HG03558 (cell line): ENCODE measurements around the gene EGLN1.

Source experiments
- ATAC-seq: cut with Tn5 transposase; IDR thresholded peaks from one replicate; pipeline ENCODE4 v1.9.1; 2021; ENCODE audit warnings: moderate number of reproducible peaks; ENCODE audit not compliant: unreplicated experiment; ENCODE audit errors: extremely low read depth

EGLN1 gene

GRCh38 chr1:231335663-231336602, 86.2 kb downstream of the EGLN1 start:
- no peak for ATAC-seq

DNA sequence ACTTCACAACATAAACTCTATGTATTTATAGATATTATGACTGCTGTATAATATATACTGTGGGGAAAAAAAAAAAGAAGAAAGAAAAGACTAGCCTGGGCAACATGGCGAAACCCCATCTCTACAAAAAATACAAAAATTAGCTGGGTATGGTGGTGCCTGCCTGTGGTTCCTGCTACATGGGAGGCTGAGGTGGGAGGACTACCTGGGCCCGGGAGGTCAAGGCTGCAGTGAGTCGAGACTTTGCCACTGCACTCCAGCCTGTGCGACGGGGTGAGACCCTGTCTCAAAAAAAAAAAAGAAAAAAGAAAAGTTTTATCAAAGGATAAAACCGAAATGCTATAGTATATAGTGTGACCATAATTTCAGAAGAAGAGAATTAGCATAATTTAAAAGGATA, 87.1 kb downstream of the EGLN1 start:
- ATAC-seq, result no peak

DNA sequence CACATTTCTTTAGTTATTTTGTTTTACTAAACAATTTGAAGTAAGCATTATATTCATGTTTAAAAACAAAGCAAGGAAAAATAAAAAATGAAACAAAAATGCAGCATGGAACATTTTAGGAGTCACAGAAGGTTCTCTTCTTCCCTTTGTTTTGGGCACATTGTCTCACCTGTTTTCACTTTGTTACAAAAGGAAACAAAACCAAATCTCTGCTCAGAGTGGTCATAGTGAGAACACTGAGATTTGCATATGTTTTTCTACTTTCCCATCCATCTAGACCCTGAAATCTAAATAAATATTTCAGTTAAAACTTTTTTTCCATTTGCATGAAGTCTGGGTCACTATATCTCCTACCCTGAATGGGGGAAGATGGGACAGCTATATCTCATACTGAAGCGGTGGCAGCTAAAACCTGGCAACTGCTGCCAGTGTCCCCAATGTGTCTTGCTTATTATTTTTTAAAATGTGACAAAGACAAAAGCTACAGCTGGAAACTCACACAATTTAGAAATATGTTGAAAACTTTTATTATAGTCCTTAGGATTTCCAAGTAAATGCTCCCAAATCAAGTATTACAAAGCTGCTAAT, 87.9 kb downstream of the EGLN1 start:
- ATAC-seq, result no peak

- no peak for ATAC-seq
Measured at GRCh38 chr1:231332761-231333160, 89.3 kb downstream of the EGLN1 start.

- ATAC-seq, result no peak
Measured at GRCh38 chr1:231329483-231329882, 92.6 kb downstream of the EGLN1 start.

GRCh38 chr1:231327617-231328016, 94.5 kb downstream of the EGLN1 start:
- ATAC-seq, result no peak

GRCh38 chr1:231326248-231326647, 95.8 kb downstream of the EGLN1 start:
- ATAC-seq, result no peak

- ATAC-seq, result no peak
Measured at GRCh38 chr1:231324660-231325059, 97.4 kb downstream of the EGLN1 start.

DNA sequence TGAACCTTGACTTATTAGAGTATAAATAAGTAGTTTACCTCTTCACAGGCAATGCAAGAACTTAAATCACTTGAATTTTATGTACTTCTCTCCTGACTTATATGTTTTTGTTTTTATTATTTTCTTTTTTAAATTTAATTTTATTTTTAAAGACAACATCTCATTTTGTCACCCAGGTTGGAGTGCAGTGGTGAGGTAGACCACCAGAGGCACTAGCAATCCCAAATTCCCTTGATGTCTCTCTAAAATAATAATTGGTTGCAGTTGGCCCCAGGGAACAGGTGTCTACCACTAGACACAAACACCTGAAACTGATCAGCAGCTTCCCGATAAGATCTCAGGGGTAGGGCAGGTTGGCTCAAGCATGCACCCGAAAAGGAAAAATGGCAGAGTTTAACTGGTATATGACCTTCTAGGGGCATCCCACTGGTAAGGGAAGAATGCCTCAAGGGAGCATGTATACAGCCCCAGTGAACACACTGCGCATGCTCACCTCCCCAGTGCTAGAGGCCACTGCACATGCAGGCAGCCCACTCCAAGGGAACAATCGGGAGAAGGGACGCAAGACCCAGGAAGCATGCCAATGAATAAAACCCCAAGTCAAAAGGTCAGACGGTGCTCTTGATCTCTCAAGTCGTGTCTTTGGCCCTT, 99.1 kb downstream of the EGLN1 start:
- ATAC-seq, result no peak

DNA sequence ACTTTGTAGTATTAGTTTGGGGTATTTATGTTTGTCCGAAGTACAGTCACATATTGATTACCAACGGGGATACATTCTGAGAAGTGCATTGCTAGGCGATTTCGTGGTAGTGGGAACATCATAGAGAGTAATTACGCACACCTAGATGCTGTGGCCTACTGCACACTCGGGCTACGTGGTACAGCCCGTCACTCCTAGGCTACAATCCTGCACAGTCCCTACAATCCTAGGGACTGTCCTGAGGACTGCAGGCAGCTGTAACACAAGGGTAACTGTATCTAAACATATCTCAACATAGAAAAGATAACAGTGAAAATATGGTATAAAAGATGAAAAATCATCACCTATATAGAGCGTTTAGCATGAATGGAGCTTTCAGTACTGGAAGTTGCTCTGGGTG, 103.0 kb downstream of the EGLN1 start:
- no peak for ATAC-seq

GRCh38 chr1:231318568-231318967, 103.5 kb downstream of the EGLN1 start:
- no peak for ATAC-seq

DNA sequence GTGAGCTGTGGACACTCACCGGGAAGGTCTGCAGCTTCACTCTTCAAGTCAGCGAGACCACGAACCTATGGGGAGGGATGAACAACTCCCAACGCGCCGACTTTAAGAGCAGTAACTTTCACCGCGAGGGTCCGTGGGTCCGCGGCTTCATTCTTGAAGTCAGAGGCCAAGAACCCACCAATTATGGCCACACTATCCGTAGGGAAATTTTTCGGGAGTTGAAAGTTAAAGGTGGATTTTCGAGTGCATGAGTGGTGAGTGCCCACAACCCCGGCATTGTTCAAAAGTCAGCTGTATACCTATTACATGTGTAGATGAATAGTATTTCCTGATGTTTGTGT, 104.1 kb downstream of the EGLN1 start:
- no peak for ATAC-seq

DNA sequence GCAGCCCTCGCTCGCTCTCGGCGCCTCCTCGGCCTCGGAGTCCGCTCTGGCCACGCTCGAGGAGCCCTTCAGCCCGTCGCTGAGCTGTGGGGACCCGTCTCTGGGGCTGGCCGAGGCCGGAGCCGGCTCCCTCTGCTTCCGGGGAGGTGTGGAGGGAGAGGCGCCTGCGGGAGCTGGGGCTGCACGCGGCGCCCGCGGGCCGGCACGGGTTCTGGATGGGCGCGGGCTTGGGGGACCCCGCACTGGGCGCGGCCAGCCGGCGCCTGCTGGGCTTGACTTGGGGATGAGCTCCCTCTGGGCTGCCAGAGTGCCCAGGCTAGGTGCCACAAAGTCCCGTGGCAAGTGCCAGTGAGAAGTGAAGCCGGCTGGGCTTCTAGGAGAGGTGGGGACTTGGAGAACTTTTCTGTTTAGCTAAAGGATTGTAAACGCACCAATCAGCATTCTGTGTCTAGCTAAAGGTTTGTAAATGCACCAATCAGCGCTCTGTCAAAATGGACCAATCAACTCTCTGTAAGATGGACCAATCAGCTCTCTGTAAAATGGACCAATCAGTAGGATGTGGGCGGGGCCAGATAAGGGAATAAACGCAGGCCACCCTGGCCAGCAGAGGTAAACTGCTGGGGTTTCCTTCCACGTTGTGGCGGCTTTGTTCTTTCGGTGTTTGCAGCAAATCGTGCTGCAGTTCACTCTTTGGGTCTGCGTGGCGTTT, 104.6 kb downstream of the EGLN1 start:
- no peak for ATAC-seq

DNA sequence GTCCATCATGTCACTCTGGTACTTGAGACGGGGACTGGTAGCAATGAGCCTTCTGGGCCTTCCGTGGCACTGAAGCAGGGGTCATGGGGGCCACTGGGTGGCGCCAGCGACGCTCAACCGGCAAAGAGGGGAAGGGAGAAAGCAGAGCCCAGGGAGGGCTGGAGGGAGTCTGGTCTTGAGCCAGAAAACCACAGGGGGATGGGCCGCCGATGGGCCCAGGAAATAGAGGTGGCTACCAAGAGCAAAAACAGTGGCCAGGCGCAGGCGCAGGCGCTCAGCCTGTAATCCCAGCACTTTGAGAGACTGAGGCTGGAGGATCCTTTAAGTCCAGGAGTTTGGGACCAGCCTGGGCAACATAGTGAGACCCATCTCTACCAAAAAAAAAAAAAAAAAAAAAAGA, 106.2 kb downstream of the EGLN1 start:
- no peak for ATAC-seq
